T-cell (primary cell): Measurements from ENCODE around the gene TRPM4. TPM values are rescaled to one million over a fixed set of nuclear protein-coding genes. Genes with fewer than 3 reads are reported as not detected.
"Not testable (repeated sequence)": the region's sequence is repeated elsewhere in the genome, so short reads cannot be mapped to it uniquely, and the experiment has no call there.

ENCODE experiments used
- ATAC-seq, 4 experiments: fragments of 200-7000 bp in 3 of 4; fragments of 150-1000 bp in 1 of 4; cut with Tn5 transposase; replicated peaks in 1 of 4; 1 replicate in 3 of 4; 2 replicates in 1 of 4; pipeline ENCODE4 v1.10.0; 2021; ENCODE audit warnings: moderate library complexity in 3 of 4, mild to moderate bottlenecking in 2 of 4, moderate number of reproducible peaks in 1 of 4
- CTCF ChIA-PET, 2 donors: fragments of 300-600 bp; sonication (Branson Sonifier 250); formaldehyde crosslinking; loops; one replicate each; lab custom pipeline; 2022; ENCODE audit warnings: antibody characterized with exemption in 2 of 2; lab: Charles Lee
- POLR2A ChIA-PET, 2 donors: fragments of 300-600 bp; sonication (Branson Sonifier 250); formaldehyde crosslinking; loops; one replicate each; lab custom pipeline; 2022; ENCODE audit warnings: antibody characterized with exemption in 2 of 2; lab: Charles Lee
- DNase-seq, 35 experiments: peaks; one replicate each; pipeline versions ENCODE4 v3.0.0 to v3.0.0-alpha.2; 2013 to 2023
- H3K27ac ChIP-seq: one replicate; pipeline ENCODE4 v1.5.1; 2013; ENCODE audit warnings: low read length
- H3K27me3 ChIP-seq, 2 experiments: replicated peaks in 1 of 2; 1 replicate in 1 of 2; 2 replicates in 1 of 2; pipeline versions ENCODE4 v1.6.1 to v1.7.0; 2013; ENCODE audit warnings: low read length in 1 of 2, mixed read lengths in 1 of 2; ENCODE audit not compliant: control insufficient read depth in 2 of 2, insufficient read depth in 2 of 2; ENCODE audit errors: extremely low read depth in 1 of 2
- H3K36me3 ChIP-seq, 2 donors: 1 replicate in 1 of 2; 2 replicates in 1 of 2; pipeline versions ENCODE4 v1.6.1 to v1.7.0; 2013; ENCODE audit warnings: low read length in 1 of 2; ENCODE audit not compliant: control insufficient read depth in 2 of 2, insufficient read depth in 1 of 2; ENCODE audit errors: extremely low read depth in 1 of 2
- H3K4me1 ChIP-seq, 2 experiments: 1 replicate in 1 of 2; 2 replicates in 1 of 2; pipeline versions ENCODE4 v1.6.1 to v1.7.0; 2013; ENCODE audit warnings: low read length in 2 of 2, mixed read lengths in 1 of 2; ENCODE audit not compliant: insufficient read depth in 2 of 2, control insufficient read depth in 1 of 2; ENCODE audit errors: extremely low read depth in 1 of 2
- H3K4me3 ChIP-seq, 2 donors: 1 replicate in 1 of 2; 2 replicates in 1 of 2; pipeline versions ENCODE4 v1.5.1 to v1.7.0; 2013; ENCODE audit warnings: mild to moderate bottlenecking in 2 of 2, low read length in 1 of 2, moderate library complexity in 1 of 2; ENCODE audit not compliant: control insufficient read depth in 1 of 2; ENCODE audit errors: extremely low read depth in 1 of 2
- H3K9me3 ChIP-seq: 2 replicates; pipeline ENCODE4 v1.7.0; 2013
- H3K27ac Mint-ChIP-seq, 2 donors: one replicate each; pipeline ENCODE4 v1.8.0; 2020 to 2021; ENCODE audit warnings: mild to moderate bottlenecking in 2 of 2, mixed read lengths in 2 of 2
- H3K27me3 Mint-ChIP-seq, 2 donors: one replicate each; pipeline ENCODE4 v1.8.0; 2021 to 2022; ENCODE audit warnings: mixed read lengths in 2 of 2
- H3K36me3 Mint-ChIP-seq: one replicate; pipeline ENCODE4 v1.8.0; 2021; ENCODE audit warnings: mixed read lengths
- H3K4me1 Mint-ChIP-seq, 3 donors: one replicate each; pipeline ENCODE4 v1.8.0; 2020 to 2022; ENCODE audit warnings: mixed read lengths in 3 of 3, mild to moderate bottlenecking in 1 of 3
- H3K4me3 Mint-ChIP-seq, 3 donors: one replicate each; pipeline ENCODE4 v1.8.0; 2020 to 2022; ENCODE audit warnings: mild to moderate bottlenecking in 3 of 3, mixed read lengths in 3 of 3, moderate library complexity in 3 of 3
- H3K9me3 Mint-ChIP-seq, 3 donors: one replicate each; pipeline ENCODE4 v1.8.0; 2020 to 2022; ENCODE audit warnings: mixed read lengths in 3 of 3
- WGBS: methylation state at CpG from one replicate; pipeline ENCODE4 v1.1.5; 2013; ENCODE audit warnings: missing lambda C conversion rate; ENCODE audit not compliant: insufficient coverage; 5-methylcytosine and 5-hydroxymethylcytosine counted together
- total RNA-seq, 35 experiments: library from RNA in 6 of 35; stranded (reverse) in 6 of 35; fragments of 120-200 nt in 1 of 35; gene quantifications; one replicate each; pipeline versions ENCODE4 v1.2.1 to v1.2.4 and lab custom pipeline; 2013 to 2026

Gene TRPM4
- total RNA-seq, 5 donors from 2014 or later (not counting 1 experiment from before 2014, with no cell fraction given), result 0.43 to 0.89 (median 0.50) TPM; not detected in 2

DNA sequence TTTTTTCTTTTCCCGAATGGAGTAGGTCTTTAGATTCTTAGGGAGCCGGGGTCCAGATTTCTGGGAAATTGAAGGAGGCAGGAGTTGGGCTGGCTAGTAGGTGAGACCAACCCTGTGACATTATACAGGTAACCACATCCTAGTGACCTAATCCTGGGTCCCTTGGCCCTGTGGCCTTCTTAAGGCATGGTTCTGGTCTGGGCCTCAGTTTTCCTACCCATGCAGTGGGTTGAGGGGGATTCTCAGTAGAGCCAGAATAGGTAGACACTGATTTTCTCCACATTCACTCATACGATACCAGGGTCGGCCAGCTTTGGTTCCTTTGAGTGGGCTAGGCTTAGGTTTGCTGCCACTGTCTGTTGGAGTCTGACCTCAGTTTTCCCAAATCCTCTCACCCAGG lies 31.0 kb upstream of the TRPM4 start:
- Histone ChIP-seq H3K27ac (no peak overlapping the region), H3K4me1 (peaks cover 0 to 15% of the 10 kb centered on the region in 2 experiments), H3K4me3 (no peak overlapping the region), H3K36me3 (no peaks in the 10 kb centered on the region), H3K27me3 (no peaks in the 10 kb centered on the region), H3K9me3 (no peaks in the 10 kb centered on the region)
- CTCF ChIA-PET, result interaction anchor here in 1 of 2 donors (0.7 to 3.8 kb wide), 3 partner anchors 13 to 72 kb away, joined by 4 to 21 read pairs (median 4); partner anchors contain the start of gene LIN7B
- H3K4me1 Mint-ChIP-seq, result peaks cover 11 to 20% (median 12%) of the 10 kb centered on the region in 3 donors
- POLR2A ChIA-PET, result interaction anchor here in 1 of 2 donors (0.6 kb wide), 2 partner anchors 133 to 513 kb away, joined by 3 to 5 read pairs; partner anchors contain the start of genes RRAS and RUVBL2
- WGBS, result no CpG with 5 or more reads among the region's 4 CpGs
- no peaks in the 10 kb centered on the region for H3K27me3 Mint-ChIP-seq
- H3K4me3 Mint-ChIP-seq, result peak overlapping the region in 1 of 3 donors; percentile 78
- no peaks in the 10 kb centered on the region for H3K9me3 Mint-ChIP-seq
- no peaks in the 10 kb centered on the region for H3K36me3 Mint-ChIP-seq
- DNase-seq (no peak), ATAC-seq (no peak)
- H3K27ac Mint-ChIP-seq, result no peak overlapping the region

DNA sequence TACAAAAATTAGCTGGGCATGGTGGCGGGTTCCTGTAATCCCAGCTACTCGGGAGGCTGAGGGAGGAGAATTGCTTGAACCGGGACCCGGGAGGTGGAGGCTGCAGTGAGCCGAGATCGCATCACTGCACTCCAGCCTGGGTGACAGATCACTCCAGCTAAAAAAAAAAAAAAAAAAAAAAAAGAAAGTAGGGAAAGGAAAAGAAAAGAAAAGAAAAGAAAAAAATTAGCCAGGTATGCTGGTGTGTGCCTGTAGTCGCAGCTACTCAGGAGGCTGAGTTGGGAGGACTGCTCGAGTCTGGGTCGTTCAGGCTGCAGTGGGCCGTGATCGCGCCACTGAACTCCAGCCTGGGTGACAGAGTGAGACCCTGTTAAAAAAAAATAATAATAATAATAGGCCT lies 30.4 kb upstream of the TRPM4 start:
- not testable (repeated sequence) for H3K36me3 Mint-ChIP-seq, H3K27me3 ChIP-seq, H3K27ac ChIP-seq, H3K9me3 ChIP-seq, H3K9me3 Mint-ChIP-seq, H3K27me3 Mint-ChIP-seq, H3K36me3 ChIP-seq, ATAC-seq, DNase-seq, H3K27ac Mint-ChIP-seq
- CTCF ChIA-PET, result interaction anchor here (0.6 to 3.8 kb wide), 12 partner anchors 9 to 794 kb away, joined by 3 to 21 read pairs (median 4); partner anchors contain the start of genes GYS1 (in 1 of the 2), LIN7B (in 1 of the 2) and RUVBL2 (in 1 of the 2)
- H3K4me1 Mint-ChIP-seq, result peaks cover 11 to 20% (median 12%) of the 10 kb centered on the region in 3 donors
- H3K4me3 ChIP-seq, result peak overlapping the region; percentile 29 to 35
- peaks cover 0 to 15% of the 10 kb centered on the region in 2 experiments for H3K4me1 ChIP-seq
- POLR2A ChIA-PET, result interaction anchor here (0.6 to 0.8 kb wide), 4 partner anchors 13 to 513 kb away, joined by 3 to 7 read pairs (median 4); partner anchors contain the start of genes LIN7B (in 1 of the 2), RRAS (in 1 of the 2) and RUVBL2 (in 1 of the 2)
- 100% methylated on average over 2 of the region's 12 CpGs for WGBS
- H3K4me3 Mint-ChIP-seq, result peak overlapping the region in 2 of 3 donors; percentile 13 to 78

DNA sequence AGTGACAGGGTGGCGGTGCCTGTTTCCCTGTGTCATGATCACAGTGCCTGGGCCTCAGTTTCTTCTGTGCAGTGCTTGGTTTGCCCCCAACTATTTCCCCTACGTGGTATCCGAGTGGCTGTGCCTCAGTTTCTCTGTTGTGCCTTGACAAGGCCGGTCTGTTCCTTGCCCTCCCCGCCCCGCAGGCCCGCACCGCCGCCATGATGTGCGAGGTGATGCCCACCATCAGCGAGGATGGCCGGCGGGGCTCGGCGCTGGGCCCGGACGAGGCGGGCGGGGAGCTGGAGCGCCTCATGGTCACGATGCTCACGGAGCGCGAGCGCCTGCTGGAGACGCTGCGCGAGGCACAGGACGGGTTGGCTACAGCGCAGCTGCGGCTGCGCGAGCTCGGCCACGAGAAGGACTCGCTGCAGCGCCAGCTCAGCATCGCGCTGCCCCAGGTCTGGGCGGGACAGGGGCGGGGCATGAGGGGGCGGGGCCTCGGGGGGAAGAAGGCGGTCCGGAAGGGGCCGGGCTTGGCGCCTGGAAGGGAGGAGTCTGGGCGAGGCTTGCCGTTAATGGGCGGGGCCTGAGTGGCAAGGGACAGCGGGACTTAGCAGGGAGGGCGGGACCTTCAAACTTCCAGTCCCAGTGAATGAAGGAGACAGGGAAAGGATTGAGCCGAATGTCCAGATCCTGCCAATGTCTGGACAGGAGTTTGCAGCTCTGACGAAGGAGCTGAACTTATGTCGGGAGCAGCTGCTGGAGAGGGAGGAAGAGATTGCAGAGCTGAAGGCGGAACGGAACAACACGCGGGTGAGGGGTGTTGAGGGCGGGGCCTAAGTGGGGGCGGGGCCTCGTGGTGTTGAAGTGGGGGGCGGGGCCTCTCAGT lies 29.7 kb upstream of the TRPM4 start:
- DNase-seq (peak; percentile 81 to 96 (median 90)), ATAC-seq (peak; percentile 92 to 97 (median 94))
- WGBS, result 3% methylated on average over 50 of the region's 63 CpGs
- H3K27me3 Mint-ChIP-seq, result no peaks in the 10 kb centered on the region
- H3K27ac ChIP-seq, result no peak overlapping the region
- no peaks in the 10 kb centered on the region for H3K9me3 ChIP-seq
- H3K9me3 Mint-ChIP-seq, result no peaks in the 10 kb centered on the region
- H3K4me1 Mint-ChIP-seq, result peaks cover 15 to 20% (median 17%) of the 10 kb centered on the region in 3 donors
- ChIA-PET CTCF (interaction anchor here (0.6 to 3.8 kb wide), 13 partner anchors 10 to 795 kb away, joined by 3 to 21 read pairs (median 4); partner anchors contain the start of genes GYS1 (in 1 of the 2), LIN7B (in 1 of the 2) and RUVBL2 (in 1 of the 2)), POLR2A (interaction anchor here (0.6 to 0.8 kb wide), 3 partner anchors 14 to 254 kb away, joined by 3 to 7 read pairs (median 3); partner anchors contain the start of gene LIN7B (in 1 of the 2))
- peak overlapping the region; percentile 73 to 77 for H3K27ac Mint-ChIP-seq
- peaks cover 0 to 4% of the 10 kb centered on the region in 2 experiments for H3K27me3 ChIP-seq
- no peaks in the 10 kb centered on the region for H3K36me3 Mint-ChIP-seq
- peak overlapping the region; percentile 78 to 85 (median 78) for H3K4me3 Mint-ChIP-seq
- H3K36me3 ChIP-seq, result no peaks in the 10 kb centered on the region
- H3K4me3 ChIP-seq, result peak overlapping the region; percentile 35 to 41
- peaks cover 0 to 15% of the 10 kb centered on the region in 2 experiments for H3K4me1 ChIP-seq

DNA sequence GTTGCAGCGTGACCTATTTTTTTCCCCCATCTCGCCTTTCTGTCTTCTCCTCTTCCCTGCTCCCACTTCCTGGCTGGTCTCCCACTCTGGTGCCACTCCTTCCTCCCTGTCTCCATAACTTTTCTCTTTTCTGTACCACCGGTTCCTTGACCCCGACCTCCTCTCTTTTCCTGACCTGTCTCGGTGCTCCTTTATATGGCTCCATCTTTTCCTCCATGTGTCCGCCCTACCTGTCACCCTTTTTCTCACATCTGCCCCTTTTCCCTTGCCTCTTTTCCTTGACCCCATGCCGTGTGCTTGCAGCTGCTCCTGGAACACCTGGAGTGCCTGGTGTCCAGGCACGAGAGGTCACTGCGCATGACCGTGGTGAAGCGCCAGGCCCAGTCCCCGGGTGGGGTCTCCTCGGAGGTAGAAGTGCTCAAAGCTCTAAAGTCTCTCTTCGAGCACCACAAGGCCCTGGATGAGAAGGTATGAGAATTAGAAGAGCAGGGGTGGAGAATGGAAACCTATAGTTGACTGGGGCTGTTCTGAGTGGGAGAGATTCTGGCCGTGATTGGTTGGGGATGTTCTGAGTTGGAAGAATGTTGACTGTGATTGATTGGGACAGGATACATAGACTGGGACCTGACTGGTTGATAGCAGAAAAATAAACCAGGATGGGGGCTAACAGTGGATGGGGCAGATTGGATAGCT lies 28.9 kb upstream of the TRPM4 start:
- Mint-ChIP-seq H3K4me3 (peak overlapping the region; percentile 78 to 85 (median 78)), H3K36me3 (no peaks in the 10 kb centered on the region), H3K4me1 (peaks cover 19 to 23% (median 21%) of the 10 kb centered on the region in 3 donors), H3K27me3 (peaks cover 0 to 3% of the 10 kb centered on the region in 2 donors), H3K9me3 (no peaks in the 10 kb centered on the region), H3K27ac (peak overlapping the region in 1 of 2 donors; percentile 4)
- Histone ChIP-seq H3K27me3 (peaks cover 0 to 11% of the 10 kb centered on the region in 2 experiments), H3K4me1 (peaks cover 0 to 23% of the 10 kb centered on the region in 2 experiments), H3K9me3 (no peaks in the 10 kb centered on the region), H3K4me3 (peak overlapping the region; percentile 34 to 41), H3K27ac (no peak overlapping the region), H3K36me3 (no peaks in the 10 kb centered on the region)
- WGBS, result 80% methylated on average over 12 of the region's 15 CpGs
- ChIA-PET CTCF (interaction anchor here in 1 of 2 donors (0.6 to 3.8 kb wide), 6 partner anchors 15 to 142 kb away, joined by 3 to 21 read pairs (median 8); partner anchors contain the start of genes GYS1, LIN7B and RUVBL2), POLR2A (interaction anchor here (0.5 to 0.7 kb wide), 2 partner anchors 20 to 290 kb away, joined by 3 read pairs; no protein-coding TSS in a partner anchor)
- DNase-seq (no peak), ATAC-seq (no peak)

GRCh38 chr19:49129238-49129583 lies 28.4 kb upstream of the TRPM4 start:
- H3K27me3 ChIP-seq, result peaks cover 0 to 16% of the 10 kb centered on the region in 2 experiments
- ATAC-seq (no peak), DNase-seq (no peak)
- Mint-ChIP-seq H3K27ac (peak overlapping the region in 1 of 2 donors; percentile 44), H3K36me3 (no peaks in the 10 kb centered on the region), H3K9me3 (no peaks in the 10 kb centered on the region), H3K4me1 (peaks cover 22 to 28% (median 26%) of the 10 kb centered on the region in 3 donors), H3K27me3 (peaks cover 0 to 8% of the 10 kb centered on the region in 2 donors), H3K4me3 (peak overlapping the region in 2 of 3 donors; percentile 43 to 78)
- H3K27ac ChIP-seq, result no peak overlapping the region
- POLR2A ChIA-PET, result interaction anchor here in 1 of 2 donors (0.5 kb wide), 1 partner anchor 290 kb away, joined by 3 read pairs; no protein-coding TSS in a partner anchor
- peaks cover 0 to 28% of the 10 kb centered on the region in 2 experiments for H3K4me1 ChIP-seq
- H3K36me3 ChIP-seq, result no peaks in the 10 kb centered on the region
- CTCF ChIA-PET, result interaction anchor here in 1 of 2 donors (3.8 kb wide), 1 partner anchor 15 kb away, joined by 21 read pairs; the partner anchor contains the start of gene LIN7B
- H3K9me3 ChIP-seq, result no peaks in the 10 kb centered on the region
- H3K4me3 ChIP-seq, result no peak overlapping the region
- 73% methylated on average over 16 of the region's 16 CpGs for WGBS
